H1 (cell line): ENCODE data around the gene PTGDS. TPM values are rescaled to one million over a fixed set of nuclear protein-coding genes. Genes with fewer than 3 reads are reported as not detected.

Experiments
- CTCF ChIA-PET: fragments of 300-600 bp; sonication (Branson Sonifier 250); formaldehyde crosslinking; loops from one replicate; lab custom pipeline; 2021; ENCODE audit not compliant: partially characterized antibody; lab: Charles Lee
- POLR2A ChIA-PET: fragments of 300-600 bp; sonication (Branson Sonifier 250); formaldehyde crosslinking; loops from one replicate; lab custom pipeline; 2021; ENCODE audit warnings: inconsistent platforms; ENCODE audit not compliant: partially characterized antibody; lab: Charles Lee
- DNase-seq, 2 experiments: peaks; one replicate each; pipeline versions ENCODE4 v3.0.0 to v3.0.0-alpha.2; 2010 to 2022; ENCODE audit warnings: low spot score in 2 of 2, low read depth in 1 of 2, mixed read lengths in 1 of 2
- FAIRE-seq: peaks from 2 replicates; lab custom pipeline; 2011; peaks lifted over from hg19 to GRCh38; lab: Jason Lieb, UNC
- H2AFZ ChIP-seq: 2 replicates; pipeline ENCODE4 v1.8.1; 2012; ENCODE audit warnings: low read length, inconsistent platforms
- H2AK5ac ChIP-seq: 2 replicates; pipeline ENCODE4 v1.6.1; 2013; ENCODE audit warnings: low read depth, low read length
- H2BK120ac ChIP-seq: replicated peaks from 2 replicates; pipeline ENCODE3; 2013; ENCODE audit warnings: low read depth, low read length, inconsistent platforms
- H2BK12ac ChIP-seq: 2 replicates; pipeline ENCODE4 v1.6.1; 2013; ENCODE audit warnings: low read depth, low read length
- H2BK15ac ChIP-seq: 2 replicates; pipeline ENCODE4 v1.6.1; 2013; ENCODE audit warnings: low read length
- H2BK20ac ChIP-seq: 2 replicates; pipeline ENCODE4 v1.6.1; 2013; ENCODE audit warnings: low read length
- H2BK5ac ChIP-seq: 2 replicates; pipeline ENCODE4 v1.6.1; 2013; ENCODE audit warnings: low read depth, low read length
- H3K14ac ChIP-seq: 2 replicates; pipeline ENCODE4 v1.6.1; 2013; ENCODE audit warnings: inconsistent platforms; ENCODE audit not compliant: insufficient read length
- H3K18ac ChIP-seq: 2 replicates; pipeline ENCODE4 v1.6.1; 2013; ENCODE audit warnings: low read length; ENCODE audit errors: extremely low read depth
- H3K23ac ChIP-seq: 2 replicates; pipeline ENCODE4 v1.6.1; 2013; ENCODE audit warnings: inconsistent platforms; ENCODE audit not compliant: insufficient read length
- H3K23me2 ChIP-seq: 2 replicates; pipeline ENCODE4 v1.6.1; 2013; ENCODE audit warnings: low read depth, low read length
- H3K27ac ChIP-seq: 2 replicates; pipeline ENCODE4 v1.6.1; 2011; ENCODE audit warnings: low read depth, low read length, inconsistent platforms
- H3K27me3 ChIP-seq, 4 experiments: replicated peaks in 1 of 4; 1 replicate in 1 of 4; 2 replicates in 3 of 4; pipeline versions ENCODE4 v1.6.1 to v1.8.1; 2011 to 2013; ENCODE audit warnings: low read length in 3 of 4, mild to moderate bottlenecking in 3 of 4, inconsistent platforms in 2 of 4, mixed read lengths in 2 of 4, moderate library complexity in 1 of 4; ENCODE audit not compliant: control insufficient read depth in 3 of 4, insufficient read depth in 3 of 4; ENCODE audit errors: extremely low read depth in 1 of 4
- H3K36me3 ChIP-seq, 4 experiments: 2 replicates each; pipeline versions ENCODE4 v1.6.1 to v1.8.1; 2011 to 2013; ENCODE audit warnings: mild to moderate bottlenecking in 4 of 4, low read length in 3 of 4, moderate library complexity in 2 of 4, control low read depth in 1 of 4, inconsistent platforms in 1 of 4; ENCODE audit not compliant: insufficient read depth in 4 of 4, control insufficient read depth in 2 of 4
- H3K4ac ChIP-seq: replicated peaks from 2 replicates; pipeline ENCODE3; 2013; ENCODE audit warnings: low read length, low read depth, mixed read lengths, inconsistent platforms; ENCODE audit not compliant: insufficient read length
- H3K4me1 ChIP-seq, 4 experiments: replicated peaks in 1 of 4; 1 replicate in 1 of 4; 2 replicates in 3 of 4; pipeline versions ENCODE4 v1.6.1 to v1.8.1; 2011 to 2013; ENCODE audit warnings: low read length in 3 of 4, inconsistent platforms in 2 of 4, mixed read lengths in 1 of 4; ENCODE audit not compliant: insufficient read depth in 4 of 4, control insufficient read depth in 3 of 4
- H3K4me2 ChIP-seq, 2 experiments: 2 replicates each; pipeline versions ENCODE4 v1.6.1 to v1.8.1; 2011 to 2013; ENCODE audit warnings: low read depth in 2 of 2, low read length in 2 of 2, control low read depth in 1 of 2, inconsistent platforms in 1 of 2, mild to moderate bottlenecking in 1 of 2; ENCODE audit not compliant: insufficient read depth in 1 of 2
- H3K4me3 ChIP-seq, 4 experiments: fragments of 200-600, 300-600 bp in 1 of 4; sonication (generic), shearing (Covaris generic), sonication (Bioruptor Twin) in 1 of 4; 2 replicates each; pipeline versions ENCODE4 v1.5.1 to v1.8.1; 2011 to 2016; ENCODE audit warnings: low read length in 4 of 4, low read depth in 3 of 4, control low read depth in 2 of 4, inconsistent platforms in 2 of 4, mild to moderate bottlenecking in 2 of 4, mixed read lengths in 1 of 4, moderate library complexity in 1 of 4; ENCODE audit not compliant: insufficient read depth in 2 of 4; ENCODE audit errors: extremely low read depth in 1 of 4
- H3K56ac ChIP-seq: replicated peaks from 2 replicates; pipeline ENCODE3; 2013; ENCODE audit warnings: low read depth, mild to moderate bottlenecking, mixed read lengths, low read length, inconsistent platforms; ENCODE audit not compliant: insufficient read length
- H3K79me1 ChIP-seq: 2 replicates; pipeline ENCODE4 v1.6.1; 2013; ENCODE audit warnings: low read depth, low read length, control low read depth
- H3K79me2 ChIP-seq, 2 experiments: 2 replicates each; pipeline versions ENCODE4 v1.6.1 to v1.8.1; 2012 to 2013; ENCODE audit warnings: low read length in 2 of 2, mild to moderate bottlenecking in 2 of 2, inconsistent platforms in 1 of 2; ENCODE audit not compliant: insufficient read depth in 2 of 2, control insufficient read depth in 1 of 2
- H3K9ac ChIP-seq, 4 experiments: replicated peaks in 1 of 4; 1 replicate in 1 of 4; 2 replicates in 3 of 4; pipeline versions ENCODE4 v1.6.1 to v1.8.1; 2011 to 2013; ENCODE audit warnings: low read depth in 3 of 4, low read length in 3 of 4, control low read depth in 2 of 4, mild to moderate bottlenecking in 2 of 4, moderate library complexity in 2 of 4, inconsistent platforms in 1 of 4; ENCODE audit errors: extremely low read depth in 1 of 4
- H3K9me3 ChIP-seq, 2 experiments: 2 replicates each; pipeline versions ENCODE4 v1.6.1 to v1.8.1; 2012 to 2013; ENCODE audit warnings: mild to moderate bottlenecking in 2 of 2, moderate library complexity in 2 of 2, control low read depth in 1 of 2, inconsistent platforms in 1 of 2, low read depth in 1 of 2, low read length in 1 of 2, mixed read lengths in 1 of 2; ENCODE audit not compliant: insufficient read depth in 2 of 2
- H4K20me1 ChIP-seq, 2 experiments: replicated peaks in 1 of 2; 2 replicates each; pipeline versions ENCODE3 to v1.8.1; 2011 to 2013; ENCODE audit warnings: inconsistent platforms in 2 of 2, low read length in 2 of 2, mild to moderate bottlenecking in 1 of 2; ENCODE audit not compliant: insufficient read depth in 2 of 2, control insufficient read depth in 1 of 2
- H4K5ac ChIP-seq: 2 replicates; pipeline ENCODE4 v1.6.1; 2013; ENCODE audit warnings: low read length, low read depth, mixed read lengths, inconsistent platforms; ENCODE audit not compliant: insufficient read length
- H4K8ac ChIP-seq: 2 replicates; pipeline ENCODE4 v1.8.0; 2013; ENCODE audit warnings: mild to moderate bottlenecking, moderate library complexity, low read length, inconsistent platforms; ENCODE audit not compliant: insufficient read depth; ENCODE audit errors: extremely low read depth
- H4K91ac ChIP-seq: replicated peaks from 2 replicates; pipeline ENCODE3; 2013; ENCODE audit warnings: low read length, mixed read lengths, inconsistent platforms; ENCODE audit not compliant: insufficient read length
- CHD2 ChIP-seq: IDR thresholded peaks from 2 replicates; pipeline ENCODE4 v1.6.1; 2012; ENCODE audit warnings: low read length, improper control_type of control experiment
- GABPA ChIP-seq: IDR thresholded peaks from 2 replicates; pipeline ENCODE4 v1.6.1; 2011; ENCODE audit warnings: mild to moderate bottlenecking, low read length, moderate library complexity, borderline replicate concordance; ENCODE audit not compliant: insufficient read depth
- KDM1A ChIP-seq: fragments of 200-600, 300-600 bp; sonication (generic); IDR thresholded peaks from 2 replicates; pipeline ENCODE4 v1.7.1; 2016; ENCODE audit warnings: mild to moderate bottlenecking, low read length, borderline replicate concordance
- POLR2A ChIP-seq, 2 experiments: IDR thresholded peaks; 1 replicate in 1 of 2; 2 replicates in 1 of 2; pipeline ENCODE4 v1.6.1; 2011; ENCODE audit warnings: low read depth in 2 of 2, low read length in 2 of 2, mild to moderate bottlenecking in 2 of 2; ENCODE audit errors: control extremely low read depth in 1 of 2
- RBBP5 ChIP-seq: IDR thresholded peaks from 2 replicates; pipeline ENCODE4 v1.7.1; 2012; ENCODE audit warnings: low read depth, mild to moderate bottlenecking, inconsistent platforms, low read length, moderate library complexity, borderline replicate concordance
- SIX5 ChIP-seq: IDR thresholded peaks from 2 replicates; pipeline ENCODE4 v1.6.1; 2011; ENCODE audit warnings: mild to moderate bottlenecking, low read depth, low read length
- SP1 ChIP-seq: IDR thresholded peaks from 2 replicates; pipeline ENCODE4 v1.6.1; 2011; ENCODE audit warnings: low read depth, low read length
- whole genome bisulfite sequencing, 2 experiments: shearing (Covaris generic) in 1 of 2; methylation state at CpG; one replicate each; pipeline versions ENCODE4 v1.1.6 to v1.1.7; 2013 to 2015; ENCODE audit warnings: low lambda C conversion rate in 2 of 2, mixed read lengths in 2 of 2, inconsistent platforms in 1 of 2, low coverage in 1 of 2, missing lambda C conversion rate in 1 of 2; ENCODE audit not compliant: insufficient replicate concordance in 2 of 2, insufficient coverage in 1 of 2, insufficient read length in 1 of 2; ENCODE audit errors: extremely low coverage in 1 of 2, missing lambda C conversion rate in 1 of 2; 5-methylcytosine and 5-hydroxymethylcytosine counted together
- polyA plus RNA-seq, 7 experiments: library from polyadenylated mRNA; depleted of rRNA in 3 of 7; stranded (reverse) in 5 of 7; unstranded in 2 of 7; fragments of >200 nt in 5 of 7; fragments of 200-250 nt in 2 of 7; gene quantifications; 1 replicate in 5 of 7; 2 replicates in 1 of 7; 4 replicates in 1 of 7; pipeline versions ENCODE4 v1.2.1 to v1.2.3, GENCODE V29; 2011 to 2013; ENCODE audit warnings: missing spikeins in 2 of 7, mixed read lengths in 2 of 7
- total RNA-seq: library from RNA; stranded (reverse); fragmentation: NEBNext Ultra II Directional; extraction: Animal tissue kit (Norgen Biotek cat#: 25700); gene quantifications from 2 replicates; pipeline ENCODE4 v1.2.1, GENCODE V29; 2021

The PTGDS gene
- total and polyA plus RNA-seq, 2 of the 8 experiments (the other 6 are each of a cell fraction or from before 2014, with no cell fraction given), result 1.7 to 2.3 TPM

- no peak overlapping the region for H3K4ac ChIP-seq
- no peak for FAIRE-seq
- peaks cover 0 to 6% (median 4%) of the 10 kb centered on the region in 4 experiments; a peak in 6 of 7 replicates for H3K4me1 ChIP-seq
- no peak overlapping the region for H3K18ac ChIP-seq
- 87% methylated on average over 15 of the region's 20 CpGs; no CpG with 5 or more reads in 1 of the 2 experiments for WGBS, 2 experiments
- POLR2A ChIA-PET, result no interaction called here
- H4K20me1 ChIP-seq, result no peaks in the 10 kb centered on the region
- no peaks in the 10 kb centered on the region for H3K79me2 ChIP-seq
- H3K27me3 ChIP-seq, result no peaks in the 10 kb centered on the region; a peak in 1 of 7 replicates
- no peak overlapping the region for H2BK5ac ChIP-seq
- H2AFZ ChIP-seq, result no peak overlapping the region
- H3K23ac ChIP-seq, result no peak overlapping the region
- H3K36me3 ChIP-seq, result no peaks in the 10 kb centered on the region
- no peak overlapping the region for H3K14ac ChIP-seq
- H3K79me1 ChIP-seq, result no peaks in the 10 kb centered on the region
- H2BK15ac ChIP-seq, result no peak overlapping the region
- no peak for DNase-seq
- TF ChIP-seq SP1 (no peak), POLR2A (IDR thresholded peaks at IDR 0.05; ENCODE audit: control extremely low read depth in 1 of 2, low read depth in 2 of 2, low read length in 2 of 2) (no peak), RBBP5 (no peak), CHD2 (no peak), GABPA (no peak), SIX5 (no peak), KDM1A (no peak)
- H3K27ac ChIP-seq, result no peak overlapping the region
- H2BK12ac ChIP-seq, result no peak overlapping the region
- CTCF ChIA-PET, result interaction anchor here (0.6 to 3.5 kb wide), 10 partner anchors 19 to 214 kb away, joined by 3 to 21 read pairs (median 6); partner anchors contain the start of gene DPP7
- no peak overlapping the region for H4K8ac ChIP-seq
- no peak overlapping the region for H4K91ac ChIP-seq
- H4K5ac ChIP-seq, result no peak overlapping the region
- H3K9me3 ChIP-seq, result peaks cover 0 to 10% of the 10 kb centered on the region in 2 experiments; a peak in 1 of 4 replicates
- H2BK20ac ChIP-seq, result no peak overlapping the region
- H3K4me2 ChIP-seq, result no peak overlapping the region
- H3K23me2 ChIP-seq, result peaks cover 2% of the 10 kb centered on the region; the same call in 1 of the 2 replicates
- H2AK5ac ChIP-seq, result no peak overlapping the region
- H3K56ac ChIP-seq, result no peak overlapping the region
- no peak overlapping the region for H3K9ac ChIP-seq
- no peak overlapping the region for H2BK120ac ChIP-seq
- H3K4me3 ChIP-seq, result no peak overlapping the region
These were observed 24.7 kb downstream of the PTGDS start for GRCh38 chr9:137001857-137002645.
